Panc1 (cell line): Measurements from ENCODE around the gene GCN1.

ENCODE experiments used
- POLR2AphosphoS5 ChIP-seq: IDR thresholded peaks from 2 replicates; pipeline ENCODE4 v1.6.1; 2012; ENCODE audit warnings: mild to moderate bottlenecking, low read depth, low read length, moderate library complexity
- SIN3A ChIP-seq: IDR thresholded peaks from 2 replicates; pipeline ENCODE4 v1.6.1; 2012; ENCODE audit warnings: low read depth, mild to moderate bottlenecking, low read length, moderate library complexity, borderline replicate concordance; ENCODE audit not compliant: insufficient read depth
- TCF7L2 ChIP-seq: IDR thresholded peaks from 2 replicates; pipeline ENCODE4 v1.6.1; 2011; ENCODE audit warnings: mild to moderate bottlenecking, low read depth, low read length, inconsistent platforms
- TF ChIP-seq, protein P1 (sequence below): fragments of 450-650 bp; IDR thresholded peaks from 2 replicates; pipeline ENCODE4 v1.5.1; 2017; ENCODE audit warnings: mild to moderate bottlenecking
- TF ChIP-seq, protein P2 (sequence below), 2 experiments: IDR thresholded peaks; 2 replicates each; pipeline ENCODE4 v1.6.1; 2011 to 2012; ENCODE audit warnings: low read depth in 2 of 2, control low read depth in 1 of 2, low read length in 1 of 2, mild to moderate bottlenecking in 1 of 2, moderate library complexity in 1 of 2; ENCODE audit not compliant: insufficient read depth in 1 of 2

DNA sequence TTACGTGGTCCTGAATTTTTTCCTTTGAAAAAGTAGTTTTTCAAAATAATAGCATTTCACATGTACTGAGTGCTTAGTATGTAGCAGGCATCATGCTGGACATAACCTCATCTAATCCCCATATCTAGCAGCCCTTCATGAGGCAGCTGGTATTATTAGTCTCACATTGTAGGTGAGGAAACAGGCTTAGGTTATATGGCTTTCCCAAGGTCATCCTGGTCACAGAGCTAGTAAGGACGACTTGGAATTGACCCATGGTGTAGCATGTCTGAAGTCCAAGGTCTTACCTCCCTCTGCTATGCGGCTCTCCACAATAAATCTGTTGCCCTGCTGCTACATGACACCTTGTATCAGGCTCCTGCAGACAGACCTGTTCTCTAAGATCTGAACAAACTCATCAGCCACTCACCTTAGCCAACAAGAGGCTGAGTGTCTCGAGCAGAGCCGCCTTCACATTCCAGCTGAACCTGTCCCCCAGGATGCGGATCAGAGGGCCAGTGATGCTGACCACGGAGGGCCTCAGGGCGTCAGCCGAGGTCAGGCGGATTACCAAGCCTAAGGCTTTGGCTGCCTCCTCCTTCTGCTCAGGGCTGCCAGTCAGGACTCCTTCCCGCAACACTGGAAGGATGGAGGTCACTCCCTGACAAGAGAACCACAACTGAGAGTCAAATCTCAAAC, 58.3 kb downstream of the GCN1 start:
- TF ChIP-seq, protein P1, sequence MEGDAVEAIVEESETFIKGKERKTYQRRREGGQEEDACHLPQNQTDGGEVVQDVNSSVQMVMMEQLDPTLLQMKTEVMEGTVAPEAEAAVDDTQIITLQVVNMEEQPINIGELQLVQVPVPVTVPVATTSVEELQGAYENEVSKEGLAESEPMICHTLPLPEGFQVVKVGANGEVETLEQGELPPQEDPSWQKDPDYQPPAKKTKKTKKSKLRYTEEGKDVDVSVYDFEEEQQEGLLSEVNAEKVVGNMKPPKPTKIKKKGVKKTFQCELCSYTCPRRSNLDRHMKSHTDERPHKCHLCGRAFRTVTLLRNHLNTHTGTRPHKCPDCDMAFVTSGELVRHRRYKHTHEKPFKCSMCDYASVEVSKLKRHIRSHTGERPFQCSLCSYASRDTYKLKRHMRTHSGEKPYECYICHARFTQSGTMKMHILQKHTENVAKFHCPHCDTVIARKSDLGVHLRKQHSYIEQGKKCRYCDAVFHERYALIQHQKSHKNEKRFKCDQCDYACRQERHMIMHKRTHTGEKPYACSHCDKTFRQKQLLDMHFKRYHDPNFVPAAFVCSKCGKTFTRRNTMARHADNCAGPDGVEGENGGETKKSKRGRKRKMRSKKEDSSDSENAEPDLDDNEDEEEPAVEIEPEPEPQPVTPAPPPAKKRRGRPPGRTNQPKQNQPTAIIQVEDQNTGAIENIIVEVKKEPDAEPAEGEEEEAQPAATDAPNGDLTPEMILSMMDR = no peak
- no peak for TF ChIP-seq SIN3A
- no peak for TF ChIP-seq POLR2AphosphoS5
- TF ChIP-seq, protein P2, sequence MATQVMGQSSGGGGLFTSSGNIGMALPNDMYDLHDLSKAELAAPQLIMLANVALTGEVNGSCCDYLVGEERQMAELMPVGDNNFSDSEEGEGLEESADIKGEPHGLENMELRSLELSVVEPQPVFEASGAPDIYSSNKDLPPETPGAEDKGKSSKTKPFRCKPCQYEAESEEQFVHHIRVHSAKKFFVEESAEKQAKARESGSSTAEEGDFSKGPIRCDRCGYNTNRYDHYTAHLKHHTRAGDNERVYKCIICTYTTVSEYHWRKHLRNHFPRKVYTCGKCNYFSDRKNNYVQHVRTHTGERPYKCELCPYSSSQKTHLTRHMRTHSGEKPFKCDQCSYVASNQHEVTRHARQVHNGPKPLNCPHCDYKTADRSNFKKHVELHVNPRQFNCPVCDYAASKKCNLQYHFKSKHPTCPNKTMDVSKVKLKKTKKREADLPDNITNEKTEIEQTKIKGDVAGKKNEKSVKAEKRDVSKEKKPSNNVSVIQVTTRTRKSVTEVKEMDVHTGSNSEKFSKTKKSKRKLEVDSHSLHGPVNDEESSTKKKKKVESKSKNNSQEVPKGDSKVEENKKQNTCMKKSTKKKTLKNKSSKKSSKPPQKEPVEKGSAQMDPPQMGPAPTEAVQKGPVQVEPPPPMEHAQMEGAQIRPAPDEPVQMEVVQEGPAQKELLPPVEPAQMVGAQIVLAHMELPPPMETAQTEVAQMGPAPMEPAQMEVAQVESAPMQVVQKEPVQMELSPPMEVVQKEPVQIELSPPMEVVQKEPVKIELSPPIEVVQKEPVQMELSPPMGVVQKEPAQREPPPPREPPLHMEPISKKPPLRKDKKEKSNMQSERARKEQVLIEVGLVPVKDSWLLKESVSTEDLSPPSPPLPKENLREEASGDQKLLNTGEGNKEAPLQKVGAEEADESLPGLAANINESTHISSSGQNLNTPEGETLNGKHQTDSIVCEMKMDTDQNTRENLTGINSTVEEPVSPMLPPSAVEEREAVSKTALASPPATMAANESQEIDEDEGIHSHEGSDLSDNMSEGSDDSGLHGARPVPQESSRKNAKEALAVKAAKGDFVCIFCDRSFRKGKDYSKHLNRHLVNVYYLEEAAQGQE (IDR thresholded peaks at IDR 0.05; ENCODE audit: insufficient read depth in 1 of 2, low read depth in 2 of 2, low read length in 1 of 2) = no peak
- TF ChIP-seq TCF7L2 = no peak
